Keratinocyte (primary cell): ENCODE measurements around the gene STRBP. TPM values are rescaled to one million over a fixed set of nuclear protein-coding genes. Genes with fewer than 3 reads are reported as not detected.

ENCODE experiments used
- DNase-seq: peaks from one replicate; pipeline ENCODE4 v3.0.0-alpha.2; 2011; ENCODE audit warnings: low read depth, missing footprints, low spot score
- FAIRE-seq: peaks from 2 replicates; lab custom pipeline; 2011; peaks lifted over from hg19 to GRCh38; lab: Jason Lieb, UNC
- H2AFZ ChIP-seq: 2 replicates; pipeline ENCODE4 v1.6.0; 2012; ENCODE audit warnings: low read length, control low read depth, inconsistent platforms; ENCODE audit not compliant: control insufficient read depth
- H3K27ac ChIP-seq: 2 replicates; pipeline ENCODE4 v1.5.1; 2011; ENCODE audit warnings: low read length; ENCODE audit not compliant: control insufficient read depth, insufficient read depth
- H3K27me3 ChIP-seq: 3 replicates; pipeline ENCODE4 v1.6.0; 2011; ENCODE audit warnings: low read length; ENCODE audit not compliant: control insufficient read depth, insufficient read depth; ENCODE audit errors: extremely low read depth
- H3K36me3 ChIP-seq, 2 experiments: 2 replicates in 1 of 2; 3 replicates in 1 of 2; pipeline ENCODE4 v1.5.1; 2011; ENCODE audit warnings: low read length in 2 of 2, mild to moderate bottlenecking in 1 of 2; ENCODE audit not compliant: control insufficient read depth in 2 of 2, insufficient read depth in 2 of 2; ENCODE audit errors: extremely low read depth in 1 of 2
- H3K4me1 ChIP-seq: 3 replicates; pipeline ENCODE4 v1.5.1; 2011; ENCODE audit warnings: low read length; ENCODE audit not compliant: control insufficient read depth, insufficient read depth; ENCODE audit errors: extremely low read depth
- H3K4me2 ChIP-seq: 3 replicates; pipeline ENCODE4 v1.6.0; 2011; ENCODE audit warnings: low read depth, low read length; ENCODE audit not compliant: control insufficient read depth, insufficient read depth; ENCODE audit errors: extremely low read depth
- H3K4me3 ChIP-seq, 3 experiments: fragments of 200-600 bp in 1 of 3; sonication (generic) in 1 of 3; 2 replicates in 2 of 3; 3 replicates in 1 of 3; pipeline ENCODE4 v1.5.1; 2011 to 2016; ENCODE audit warnings: low read length in 3 of 3, mild to moderate bottlenecking in 3 of 3, control low read depth in 2 of 3, inconsistent platforms in 1 of 3, low read depth in 1 of 3, mixed read lengths in 1 of 3, mixed run types in 1 of 3, moderate library complexity in 1 of 3; ENCODE audit not compliant: control insufficient read depth in 2 of 3, insufficient read depth in 2 of 3; ENCODE audit errors: extremely low read depth in 1 of 3
- H3K79me2 ChIP-seq: 2 replicates; pipeline ENCODE4 v1.6.0; 2012; ENCODE audit warnings: low read length; ENCODE audit not compliant: control insufficient read depth, insufficient read depth
- H3K9ac ChIP-seq: 3 replicates; pipeline ENCODE4 v1.6.0; 2011; ENCODE audit warnings: low read length; ENCODE audit not compliant: control insufficient read depth, insufficient read depth; ENCODE audit errors: extremely low read depth
- H3K9me1 ChIP-seq: 3 replicates; pipeline ENCODE4 v1.6.0; 2011; ENCODE audit warnings: low read length; ENCODE audit not compliant: control insufficient read depth, insufficient read depth; ENCODE audit errors: extremely low read depth
- H3K9me3 ChIP-seq: 2 replicates; pipeline ENCODE4 v1.5.1; 2012; ENCODE audit warnings: low read depth, low read length; ENCODE audit not compliant: control insufficient read depth
- H4K20me1 ChIP-seq: 3 replicates; pipeline ENCODE4 v1.6.0; 2011; ENCODE audit warnings: low read length; ENCODE audit not compliant: control insufficient read depth, insufficient read depth; ENCODE audit errors: extremely low read depth
- CTCF ChIP-seq, 3 experiments: IDR thresholded peaks in 1 of 3; conservative IDR thresholded peaks in 1 of 3; optimal IDR thresholded peaks in 1 of 3; 2 replicates in 2 of 3; 3 replicates in 1 of 3; pipeline versions ENCODE3 to v1.5.1; 2011; ENCODE audit warnings: low read length in 3 of 3, mild to moderate bottlenecking in 3 of 3, moderate library complexity in 2 of 3, control low read depth in 1 of 3, inconsistent platforms in 1 of 3; ENCODE audit not compliant: insufficient read depth in 2 of 3; ENCODE audit errors: extremely low read depth in 1 of 3
- EZH2 ChIP-seq: IDR thresholded peaks from one replicate; pipeline ENCODE4 v1.6.1; 2012; ENCODE audit warnings: inconsistent platforms, mild to moderate bottlenecking, low read length, moderate library complexity
- dilution Hi-C: fragments of 300-500 bp; cut with MboI; formaldehyde crosslinking; loops from one replicate; pipeline ENCODE4 v1.7.0; 2020; ENCODE audit warnings: low sequenced_read_pairs; ENCODE audit not compliant: extremely low pct_ligation_motif_present
- polyA plus RNA-seq, 5 experiments: library from polyadenylated mRNA; depleted of rRNA in 3 of 5; stranded (reverse) in 3 of 5; stranded (forward) in 1 of 5; unstranded in 1 of 5; fragments of >200 nt; gene quantifications; 1 replicate in 1 of 5; 2 replicates in 3 of 5; 3 replicates in 1 of 5; pipeline versions ENCODE4 v1.2.1 to v1.2.3, GENCODE V29; 2011 to 2012; ENCODE audit warnings: missing spikeins in 2 of 5, low read depth in 1 of 5, low replicate concordance in 1 of 5

The STRBP gene
- polyA plus RNA-seq, 1 donor (not counting 4 experiments of a cell fraction or from before 2014, with no cell fraction given), result 11.3 TPM

GRCh38 chr9:123138163-123138562 is 130.2 kb downstream of the STRBP start:
- DNase-seq, result no peak
- Histone ChIP-seq H3K9ac (no peak overlapping the region), H4K20me1 (no peaks in the 10 kb centered on the region), H2AFZ (no peak overlapping the region), H3K9me1 (no peaks in the 10 kb centered on the region), H3K36me3 (no peaks in the 10 kb centered on the region), H3K4me3 (no peak overlapping the region), H3K4me2 (no peak overlapping the region), H3K4me1 (no peaks in the 10 kb centered on the region), H3K79me2 (no peaks in the 10 kb centered on the region), H3K27me3 (no peaks in the 10 kb centered on the region), H3K27ac (no peak overlapping the region), H3K9me3 (no peaks in the 10 kb centered on the region)
- TF ChIP-seq EZH2, result no peak
- TF ChIP-seq CTCF (optimal IDR thresholded peaks at IDR 0.05 in 1 of 3, IDR thresholded peaks at IDR 0.05 in 1 of 3, conservative IDR thresholded peaks at IDR 0.05 in 1 of 3; ENCODE audit: extremely low read depth in 1 of 3, insufficient read depth in 2 of 3, low read length in 3 of 3), result no peak
- FAIRE-seq, result no peak
- dilution Hi-C loops, result no loop called here

- dilution Hi-C loops, result no loop called here
- Histone ChIP-seq H3K4me1 (no peaks in the 10 kb centered on the region), H3K4me2 (no peak overlapping the region), H3K9ac (no peak overlapping the region), H3K9me3 (no peaks in the 10 kb centered on the region), H3K4me3 (no peak overlapping the region), H3K27ac (no peak overlapping the region), H3K79me2 (no peaks in the 10 kb centered on the region), H3K36me3 (no peaks in the 10 kb centered on the region), H4K20me1 (no peaks in the 10 kb centered on the region), H3K27me3 (no peaks in the 10 kb centered on the region), H2AFZ (no peak overlapping the region), H3K9me1 (no peaks in the 10 kb centered on the region)
- TF ChIP-seq CTCF (optimal IDR thresholded peaks at IDR 0.05 in 1 of 3, IDR thresholded peaks at IDR 0.05 in 1 of 3, conservative IDR thresholded peaks at IDR 0.05 in 1 of 3; ENCODE audit: extremely low read depth in 1 of 3, insufficient read depth in 2 of 3, low read length in 3 of 3) (no peak), EZH2 (no peak)
- no peak for FAIRE-seq
- no peak for DNase-seq
Observed at GRCh38 chr9:123135430-123135829, 133.0 kb downstream of the STRBP start.
